ENCODE results near the gene PRDM2.

Gene PRDM2

GRCh38 chr1:13699936-13700520 lies at the start of gene PRDM2:
Gene PRDM2, plus strand, starts transcription at chr1:13700188. Its CDS starts 15,418 bp downstream, at chr1:13715606.
- peak; percentile 62 for DNase-seq (ENCODE audit: low read depth)
- TF ChIP-seq POLR2A (IDR thresholded peaks at IDR 0.05; ENCODE audit: extremely low read depth, insufficient read length), result no peak
- no peak for TF ChIP-seq MAX (IDR thresholded peaks at IDR 0.05; ENCODE audit: low read depth, low read length)
- no peak for TF ChIP-seq MYC (IDR thresholded peaks at IDR 0.05; ENCODE audit: low read depth, low read length)
- no peak for TF ChIP-seq CTCF (IDR thresholded peaks at IDR 0.05; ENCODE audit: low read depth, low read length)
- peak within 1 kb of the TSS; percentile 77 for H3K4me3 ChIP-seq (ENCODE audit: low read depth, low read length)

GRCh38 chr1:13651279-13651678 lies 48.7 kb upstream of the PRDM2 start:
- no peak for TF ChIP-seq MAX (IDR thresholded peaks at IDR 0.05; ENCODE audit: low read depth, low read length)
- no peak for DNase-seq (ENCODE audit: low read depth)
- H3K4me3 ChIP-seq (ENCODE audit: low read depth, low read length), result no peak overlapping the region

GRCh38 chr1:13652238-13652637 lies 47.8 kb upstream of the PRDM2 start:
- no peak for TF ChIP-seq MYC (IDR thresholded peaks at IDR 0.05; ENCODE audit: low read depth, low read length)
- no peak for TF ChIP-seq POLR2A (IDR thresholded peaks at IDR 0.05; ENCODE audit: extremely low read depth, insufficient read length)
- no peak for TF ChIP-seq CTCF (IDR thresholded peaks at IDR 0.05; ENCODE audit: low read depth, low read length)
- no peak for TF ChIP-seq MAX (IDR thresholded peaks at IDR 0.05; ENCODE audit: low read depth, low read length)
- no peak overlapping the region for H3K4me3 ChIP-seq (ENCODE audit: low read depth, low read length)
- DNase-seq (ENCODE audit: low read depth), result no peak

GRCh38 chr1:13661539-13661938 lies 38.4 kb upstream of the PRDM2 start:
- H3K4me3 ChIP-seq (ENCODE audit: low read depth, low read length), result no peak overlapping the region
- no peak for DNase-seq (ENCODE audit: low read depth)
- TF ChIP-seq MYC (IDR thresholded peaks at IDR 0.05; ENCODE audit: low read depth, low read length) (no peak), POLR2A (IDR thresholded peaks at IDR 0.05; ENCODE audit: extremely low read depth, insufficient read length) (no peak), MAX (IDR thresholded peaks at IDR 0.05; ENCODE audit: low read depth, low read length) (no peak), CTCF (IDR thresholded peaks at IDR 0.05; ENCODE audit: low read depth, low read length) (no peak)

GRCh38 chr1:13662493-13662892 lies 37.5 kb upstream of the PRDM2 start:
- H3K4me3 ChIP-seq (ENCODE audit: low read depth, low read length), result no peak overlapping the region
- no peak for DNase-seq (ENCODE audit: low read depth)
- TF ChIP-seq MAX (IDR thresholded peaks at IDR 0.05; ENCODE audit: low read depth, low read length) (no peak), MYC (IDR thresholded peaks at IDR 0.05; ENCODE audit: low read depth, low read length) (no peak), CTCF (IDR thresholded peaks at IDR 0.05; ENCODE audit: low read depth, low read length) (no peak), POLR2A (IDR thresholded peaks at IDR 0.05; ENCODE audit: extremely low read depth, insufficient read length) (no peak)

GRCh38 chr1:13663969-13664368 lies 36.0 kb upstream of the PRDM2 start:
- no peak for TF ChIP-seq MYC (IDR thresholded peaks at IDR 0.05; ENCODE audit: low read depth, low read length)
- no peak for TF ChIP-seq MAX (IDR thresholded peaks at IDR 0.05; ENCODE audit: low read depth, low read length)
- no peak for TF ChIP-seq CTCF (IDR thresholded peaks at IDR 0.05; ENCODE audit: low read depth, low read length)
- TF ChIP-seq POLR2A (IDR thresholded peaks at IDR 0.05; ENCODE audit: extremely low read depth, insufficient read length), result no peak
- no peak overlapping the region for H3K4me3 ChIP-seq (ENCODE audit: low read depth, low read length)
- DNase-seq (ENCODE audit: low read depth), result peak; percentile 34

Data from NB4 (cell line).